GM19099 (cell line): ENCODE data around the gene WRAP73.
A peak's percentile ranks its signal among the peaks of the same experiment; 100 is the strongest.

ENCODE experiments used
- POLR2A ChIP-seq: IDR thresholded peaks from 3 replicates; pipeline ENCODE4 v1.6.1; 2011; ENCODE audit warnings: low read depth; ENCODE audit not compliant: insufficient read length; ENCODE audit errors: extremely low read depth

The WRAP73 gene, protein sequence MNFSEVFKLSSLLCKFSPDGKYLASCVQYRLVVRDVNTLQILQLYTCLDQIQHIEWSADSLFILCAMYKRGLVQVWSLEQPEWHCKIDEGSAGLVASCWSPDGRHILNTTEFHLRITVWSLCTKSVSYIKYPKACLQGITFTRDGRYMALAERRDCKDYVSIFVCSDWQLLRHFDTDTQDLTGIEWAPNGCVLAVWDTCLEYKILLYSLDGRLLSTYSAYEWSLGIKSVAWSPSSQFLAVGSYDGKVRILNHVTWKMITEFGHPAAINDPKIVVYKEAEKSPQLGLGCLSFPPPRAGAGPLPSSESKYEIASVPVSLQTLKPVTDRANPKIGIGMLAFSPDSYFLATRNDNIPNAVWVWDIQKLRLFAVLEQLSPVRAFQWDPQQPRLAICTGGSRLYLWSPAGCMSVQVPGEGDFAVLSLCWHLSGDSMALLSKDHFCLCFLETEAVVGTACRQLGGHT

DNA sequence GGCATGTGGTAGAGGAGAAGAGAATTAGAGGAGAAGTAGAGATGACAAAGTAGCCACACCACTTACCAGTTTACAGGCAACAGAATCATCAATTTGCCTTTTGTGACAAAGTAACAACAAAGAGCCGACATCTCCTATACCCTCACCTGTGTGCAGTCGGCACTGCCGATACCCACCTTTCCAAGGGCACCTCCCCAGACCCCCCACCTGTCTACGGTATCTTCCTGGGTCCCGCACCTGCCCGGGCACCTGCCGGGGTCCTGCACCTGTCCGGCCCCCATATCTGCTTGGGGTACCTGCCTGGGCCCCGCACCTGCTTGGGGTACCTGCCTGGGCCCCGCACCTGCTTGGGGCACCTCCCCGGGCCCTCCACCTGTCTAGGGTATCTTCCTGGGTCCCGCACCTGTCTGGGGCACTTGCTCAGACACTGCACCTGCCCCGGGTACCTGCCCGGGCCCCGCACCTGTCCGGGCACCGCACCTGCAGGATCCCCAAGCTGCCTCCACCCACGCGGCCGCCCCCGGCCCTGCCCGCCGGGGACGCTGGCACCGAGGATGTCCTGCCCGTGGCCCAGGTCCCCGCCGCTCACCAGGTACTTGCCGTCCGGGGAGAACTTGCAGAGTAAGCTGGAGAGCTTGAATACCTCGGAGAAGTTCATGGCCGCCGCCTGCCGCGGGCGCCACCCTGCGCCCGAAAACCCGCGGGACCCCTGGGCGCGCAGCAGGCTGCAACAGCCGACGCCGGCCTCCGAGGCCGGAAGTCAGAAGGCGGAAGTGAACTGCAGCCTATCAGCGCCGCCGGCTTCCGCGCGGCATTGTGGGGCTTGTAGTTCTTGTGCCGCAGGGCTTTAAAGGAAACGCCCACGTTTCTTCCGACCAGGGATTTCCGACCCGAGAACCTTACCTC, at the start of gene WRAP73:
Gene WRAP73 (minus strand): TSS at position 762 of the 906 bp plus-strand sequence. CDS start 104 bp downstream, at position 658.
- peak; percentile 73 for TF ChIP-seq POLR2A

DNA sequence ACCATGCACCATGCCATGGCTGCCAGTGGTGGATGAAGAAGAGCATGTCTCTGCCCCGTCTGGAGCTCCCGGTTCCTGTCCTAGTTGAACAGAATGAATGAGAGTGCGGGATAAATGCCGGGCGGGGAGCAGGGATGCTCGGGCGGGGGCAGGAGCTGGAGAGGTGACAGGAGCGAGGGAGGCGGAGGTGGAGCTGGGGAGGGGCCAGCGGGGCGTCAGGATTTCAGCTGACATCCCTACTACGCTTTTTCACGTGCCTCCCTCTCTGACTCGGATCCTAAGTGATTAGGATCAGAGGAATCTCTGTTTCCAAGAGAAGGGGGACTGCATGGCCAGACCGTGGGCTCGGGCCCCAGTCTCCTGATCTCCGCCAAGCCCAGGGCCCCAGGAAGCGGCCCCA, 49.7 kb upstream of the WRAP73 start:
- TF ChIP-seq POLR2A: no peak

DNA sequence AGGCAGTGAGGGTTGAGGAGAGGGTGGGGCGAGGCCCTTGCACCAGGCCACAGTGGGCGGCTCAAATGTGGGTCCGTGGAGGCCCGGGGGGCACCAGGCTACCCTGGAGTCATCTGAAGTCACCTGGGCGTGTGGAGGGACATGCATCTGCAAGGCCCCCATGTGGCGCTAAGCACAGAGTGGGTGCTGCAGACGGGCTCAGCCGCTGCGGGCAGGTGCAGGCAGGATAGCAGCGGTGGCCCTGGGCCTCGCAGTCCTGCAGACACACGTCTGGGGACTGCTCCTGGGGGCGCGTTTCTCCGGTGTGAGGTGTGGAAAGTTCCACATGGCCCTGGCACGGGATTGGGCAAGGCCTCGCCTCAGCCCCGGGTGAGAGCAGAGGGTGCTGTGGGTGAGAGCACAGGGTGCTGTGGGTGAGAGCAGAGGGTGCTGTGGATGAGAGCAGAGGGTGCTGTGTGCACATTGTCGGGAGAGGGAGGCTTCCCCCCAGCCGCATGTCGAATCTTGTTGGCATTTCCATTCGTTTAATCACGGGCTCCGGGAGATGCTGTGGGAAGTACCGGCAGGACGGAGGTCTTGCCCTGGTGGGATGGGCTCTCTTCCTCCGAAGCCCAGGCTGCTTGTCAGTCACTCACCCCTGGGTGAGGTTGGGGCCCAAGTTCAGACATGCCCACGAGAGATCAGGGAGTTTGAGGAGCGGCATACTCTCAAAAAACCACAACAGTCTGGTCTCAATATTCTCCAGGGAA, 48.9 kb upstream of the WRAP73 start:
- TF ChIP-seq POLR2A: no peak

DNA sequence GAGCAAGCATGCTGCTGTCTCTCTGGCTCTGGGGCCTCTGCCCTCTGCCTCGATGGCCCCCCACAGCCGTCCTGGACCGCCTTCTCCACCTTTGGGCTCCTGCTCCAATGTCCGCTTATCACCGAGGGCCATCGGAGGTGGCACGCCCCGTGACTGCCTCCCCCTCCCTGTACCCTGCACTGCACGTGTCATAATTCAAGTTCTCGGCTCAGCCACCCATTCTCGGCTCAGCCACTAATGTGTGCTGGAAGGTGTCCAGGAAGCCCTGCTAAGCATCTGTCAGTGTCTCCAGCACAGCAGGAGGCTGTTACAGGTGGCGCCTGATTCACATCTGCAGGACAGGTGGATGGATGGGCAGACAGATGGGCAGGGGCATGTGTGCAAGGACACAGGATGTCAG, 47.9 kb upstream of the WRAP73 start:
- no peak for TF ChIP-seq POLR2A

DNA sequence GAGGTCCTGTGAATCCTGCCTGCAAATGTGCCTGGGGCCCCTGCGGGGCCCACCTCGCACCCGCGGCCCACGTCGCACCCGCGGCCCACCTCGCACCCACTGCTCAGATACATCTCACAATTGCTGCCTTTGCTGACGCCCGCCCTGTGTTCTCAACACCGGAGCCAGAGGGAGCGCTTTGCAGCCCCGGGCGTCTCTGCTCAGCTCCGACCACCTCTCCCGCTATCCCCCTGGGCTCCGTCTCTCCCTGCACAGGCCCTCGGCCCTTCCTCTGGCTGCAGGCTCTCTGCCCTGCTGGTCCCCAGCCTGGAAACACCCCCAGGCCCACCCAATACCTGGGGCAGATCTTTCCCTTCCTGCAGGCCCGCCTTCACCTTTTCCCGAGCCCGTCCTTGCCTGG, 47.2 kb upstream of the WRAP73 start:
- no peak for TF ChIP-seq POLR2A

DNA sequence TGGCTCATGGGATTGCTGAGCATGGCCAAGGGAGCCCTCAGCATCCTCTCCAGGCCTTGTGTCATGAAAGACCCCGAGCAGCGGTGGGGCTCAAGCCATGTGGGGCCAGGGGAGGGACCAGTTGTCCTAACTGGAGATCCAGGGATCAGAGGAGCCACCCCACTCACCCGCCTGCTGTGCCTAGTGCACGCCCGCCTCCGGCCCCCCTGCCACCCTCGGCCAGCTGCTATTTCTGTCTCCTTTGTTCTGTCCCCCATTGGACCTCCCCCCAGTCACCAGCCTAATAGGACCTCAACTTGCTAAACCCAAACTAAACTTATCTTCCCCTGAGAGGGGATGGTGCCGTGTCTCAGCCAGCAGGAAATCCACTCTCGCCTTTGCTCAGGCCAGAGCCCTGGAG, 46.8 kb upstream of the WRAP73 start:
- no peak for TF ChIP-seq POLR2A

DNA sequence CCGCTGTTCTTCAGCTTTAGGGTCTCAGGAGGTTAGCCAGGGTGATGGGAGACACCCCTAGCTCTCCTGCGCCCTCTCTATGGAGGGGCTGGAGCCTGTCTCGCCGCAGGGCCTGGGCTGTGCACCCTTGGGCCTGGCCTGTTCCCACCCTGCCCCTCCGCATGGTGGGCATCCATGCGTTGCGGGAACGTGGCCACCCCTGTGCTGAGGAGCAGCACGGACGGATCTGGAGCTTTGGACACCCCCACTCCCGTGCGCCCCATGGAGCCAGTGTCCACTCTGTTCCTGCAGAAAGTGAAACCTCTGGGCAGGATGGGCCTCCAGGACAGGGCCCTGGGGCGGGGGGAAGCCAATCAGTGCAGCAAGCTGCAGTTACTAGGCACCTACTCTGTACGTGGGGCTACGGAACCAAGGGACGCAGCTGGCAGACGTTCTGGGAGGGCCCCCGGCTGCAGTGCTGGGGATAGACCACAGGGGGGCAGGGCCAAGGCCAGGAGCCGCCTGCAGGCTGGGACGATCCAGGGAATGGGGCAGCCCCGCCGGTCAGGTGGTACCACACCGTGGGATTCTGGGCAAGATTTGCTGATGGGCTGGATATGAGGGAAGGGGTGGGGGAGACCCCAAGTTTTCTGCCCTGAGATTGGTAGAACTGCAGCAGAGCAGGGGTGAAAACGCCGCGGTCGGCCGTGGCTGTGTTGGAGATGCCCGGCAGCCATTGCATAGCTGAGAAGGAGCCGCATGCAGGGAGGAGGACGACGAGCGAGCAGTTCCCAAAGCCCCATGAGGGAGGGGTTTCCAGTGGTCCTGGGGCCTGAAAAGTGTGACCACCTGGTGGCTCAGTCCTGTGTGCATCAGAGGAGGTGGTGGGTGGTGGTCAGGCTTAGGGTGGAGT, 45.7 kb upstream of the WRAP73 start:
- no peak for TF ChIP-seq POLR2A

DNA sequence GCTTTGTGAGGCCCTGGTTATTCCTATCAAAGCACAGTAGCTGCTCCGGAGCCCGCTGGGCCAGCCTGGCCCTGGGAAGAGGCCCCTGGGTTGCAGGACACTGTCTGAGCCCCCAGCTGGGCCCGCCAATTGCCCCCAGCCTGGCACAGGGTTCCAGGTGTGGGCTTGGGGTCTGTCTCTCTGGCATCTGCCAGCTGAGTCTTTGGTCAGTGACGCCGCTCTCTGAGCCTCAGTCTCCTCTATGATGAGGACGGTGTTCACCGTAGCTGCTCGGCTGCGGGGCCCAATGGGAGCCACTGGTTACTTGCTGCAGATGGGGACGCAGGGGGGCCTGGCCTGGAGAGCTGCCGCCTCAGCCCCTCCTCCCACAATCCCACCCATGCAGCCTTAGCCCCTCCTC, 43.4 kb upstream of the WRAP73 start:
- TF ChIP-seq POLR2A: no peak

DNA sequence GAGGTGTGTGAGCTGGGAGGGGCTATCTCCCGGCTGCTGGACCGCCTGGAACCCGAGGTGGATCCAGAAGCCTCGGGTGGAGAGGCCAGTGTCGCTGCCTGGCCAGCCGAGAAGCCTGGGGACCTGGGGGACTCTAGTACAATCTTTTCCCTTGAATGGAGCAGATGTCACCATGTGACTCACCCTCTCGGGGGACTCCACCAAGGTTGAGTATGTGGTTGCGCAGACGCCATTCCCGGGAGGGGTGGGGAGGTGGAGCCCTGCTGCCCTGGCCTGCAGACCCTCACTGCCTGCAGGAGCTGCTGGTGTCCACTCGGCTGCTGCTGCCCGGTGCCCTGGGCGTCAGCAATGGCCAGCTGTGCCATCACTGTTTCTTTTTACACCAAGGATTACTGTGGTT, 42.7 kb upstream of the WRAP73 start:
- TF ChIP-seq POLR2A: no peak

DNA sequence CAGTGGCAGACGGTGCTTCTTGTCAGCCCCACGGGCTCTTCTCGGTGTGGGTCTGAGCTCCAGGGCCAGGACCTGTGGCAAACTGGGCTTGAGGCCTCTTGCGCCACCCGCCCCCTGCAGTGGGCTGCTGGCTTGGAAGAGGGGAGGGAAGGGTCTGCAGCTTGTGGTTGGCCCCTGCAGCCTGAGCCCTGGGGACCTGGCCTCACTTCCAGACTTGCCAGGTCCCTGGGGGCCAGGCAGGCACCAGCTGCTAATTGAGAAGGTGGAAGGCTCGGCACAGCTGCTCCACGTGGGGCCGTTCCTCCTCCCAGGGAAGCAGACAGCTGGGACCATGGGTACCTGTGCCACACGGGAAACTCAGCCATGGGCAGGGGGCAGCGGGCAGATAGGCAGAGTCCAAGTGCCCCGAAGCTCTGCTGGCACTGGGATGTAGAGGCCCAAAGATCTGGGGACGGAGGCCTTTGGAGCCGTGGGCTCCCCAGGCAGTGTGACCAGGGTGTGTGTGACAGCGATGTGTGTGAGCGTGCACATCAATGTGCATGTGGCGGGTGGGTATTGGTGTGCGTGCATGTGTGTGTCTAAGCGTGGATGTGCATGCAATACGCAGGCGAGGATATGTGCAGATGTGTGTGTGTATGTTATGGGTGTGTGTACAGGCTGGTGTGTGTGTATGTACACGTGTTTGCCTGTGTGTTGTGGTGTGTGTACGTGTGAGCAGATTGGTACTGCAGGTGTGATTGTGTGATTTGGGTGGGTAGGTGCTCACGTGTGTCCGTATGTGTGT, 41.7 kb upstream of the WRAP73 start:
- no peak for TF ChIP-seq POLR2A

DNA sequence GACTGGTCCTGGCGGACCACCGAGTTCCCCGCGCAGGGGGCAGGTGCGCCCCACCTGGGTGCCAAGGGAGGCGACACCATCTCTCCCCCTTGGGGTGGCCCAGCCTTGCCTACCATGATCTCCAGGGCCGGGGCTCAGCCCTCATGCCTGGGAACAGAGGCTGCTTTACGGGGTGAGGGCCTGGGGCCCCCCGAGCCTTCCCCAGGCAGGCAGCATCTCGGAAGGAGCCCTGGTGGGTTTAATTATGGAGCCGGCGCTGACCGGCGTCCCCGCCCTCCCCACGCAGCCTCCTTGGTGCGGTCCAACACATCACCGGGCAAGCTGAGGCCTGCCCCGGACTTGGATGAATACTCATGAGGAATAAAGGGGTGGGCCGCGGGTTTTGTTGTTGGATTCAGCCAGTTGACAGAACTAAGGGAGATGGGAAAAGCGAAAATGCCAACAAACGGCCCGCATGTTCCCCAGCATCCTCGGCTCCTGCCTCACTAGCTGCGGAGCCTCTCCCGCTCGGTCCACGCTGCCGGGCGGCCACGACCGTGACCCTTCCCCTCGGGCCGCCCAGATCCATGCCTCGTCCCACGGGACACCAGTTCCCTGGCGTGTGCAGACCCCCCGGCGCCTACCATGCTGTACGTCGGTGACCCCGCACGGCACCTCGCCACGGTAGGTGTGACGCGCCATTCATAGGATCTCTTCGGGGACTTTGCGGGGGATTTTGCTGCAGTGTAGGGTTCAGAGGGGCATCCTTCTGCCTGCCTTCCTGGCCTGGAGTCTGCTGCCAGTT, 40.6 kb upstream of the WRAP73 start:
- no peak for TF ChIP-seq POLR2A

DNA sequence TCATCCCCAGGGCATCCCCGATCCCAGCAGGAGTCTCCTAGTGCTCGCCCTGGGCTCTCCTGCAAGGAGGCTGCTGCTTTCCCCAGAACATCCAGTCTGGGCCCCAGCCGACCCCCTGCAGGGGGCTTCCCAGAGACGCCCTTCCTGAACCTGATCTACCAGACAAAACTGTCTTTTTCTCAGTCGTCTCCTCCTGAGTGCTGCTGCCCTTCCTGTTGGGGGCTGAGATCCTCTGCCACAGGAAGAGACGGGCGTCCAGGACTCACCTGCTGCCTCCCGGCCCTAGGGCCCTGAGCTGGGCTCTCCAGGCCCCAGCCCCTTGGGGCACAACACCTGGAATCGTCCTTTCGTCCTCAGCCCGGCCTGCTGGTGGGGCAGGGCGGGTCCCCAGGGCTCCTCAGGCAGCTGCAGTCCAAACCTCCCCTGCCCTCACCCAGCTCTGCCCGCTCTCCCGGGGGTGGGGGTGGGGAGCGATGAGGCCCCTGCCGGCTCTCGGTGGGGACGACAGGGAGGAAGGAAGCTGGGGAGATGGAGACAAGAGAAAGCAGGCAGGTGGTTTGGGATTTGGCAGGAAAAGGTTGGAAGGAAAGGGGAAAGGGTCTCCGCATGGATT, 39.3 kb upstream of the WRAP73 start:
- no peak for TF ChIP-seq POLR2A
